HG02885 (cell line): ENCODE data around the gene TMEM106A.
"Not testable (repeated sequence)": the region's sequence is repeated elsewhere in the genome, so short reads cannot be mapped to it uniquely, and the experiment has no call there.

Source experiments
- ATAC-seq: cut with Tn5 transposase; IDR thresholded peaks from one replicate; pipeline ENCODE4 v1.9.1; 2021; ENCODE audit warnings: mild to moderate bottlenecking; ENCODE audit not compliant: unreplicated experiment, poor library complexity

The TMEM106A gene

DNA sequence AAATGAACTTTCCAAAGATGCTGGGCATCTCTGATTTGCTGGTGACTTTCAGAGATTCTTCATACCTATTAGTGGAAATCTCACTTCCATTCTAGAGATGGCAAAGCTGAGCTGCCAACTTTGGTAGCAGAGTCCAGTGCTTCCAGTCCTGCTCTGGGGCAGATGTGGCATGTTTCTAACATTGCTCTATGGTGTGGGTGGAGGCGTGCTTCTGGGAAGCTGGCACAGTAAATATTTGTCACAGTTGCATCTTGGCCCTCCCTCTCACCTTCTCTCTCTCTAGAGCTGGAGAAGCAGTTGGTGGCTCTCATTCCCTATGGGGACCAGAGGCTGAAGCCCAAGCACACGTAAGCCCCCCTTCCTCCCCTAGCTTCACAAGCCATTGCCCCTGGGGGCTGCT, 1.9 kb downstream of the TMEM106A start:
- ATAC-seq = no peak

DNA sequence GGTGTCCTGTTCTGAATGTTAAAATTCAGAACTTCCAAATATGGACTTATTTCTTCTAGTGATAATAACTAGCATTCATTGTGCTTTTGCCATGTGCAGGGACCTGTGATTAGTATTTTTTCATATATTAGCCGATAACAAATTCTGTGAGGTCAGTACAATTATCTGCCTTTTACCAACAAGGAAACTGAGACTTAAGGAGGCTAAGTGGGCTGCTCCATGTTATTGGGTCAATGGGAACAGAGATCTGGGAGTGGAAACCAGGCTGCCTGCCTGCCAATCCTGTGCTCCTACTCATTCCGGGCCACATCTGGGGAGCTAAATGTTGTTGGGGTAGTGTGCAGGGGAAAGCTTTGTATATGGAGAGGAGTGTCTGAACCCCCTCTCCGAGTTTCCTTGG, 3.7 kb downstream of the TMEM106A start:
- no peak for ATAC-seq

DNA sequence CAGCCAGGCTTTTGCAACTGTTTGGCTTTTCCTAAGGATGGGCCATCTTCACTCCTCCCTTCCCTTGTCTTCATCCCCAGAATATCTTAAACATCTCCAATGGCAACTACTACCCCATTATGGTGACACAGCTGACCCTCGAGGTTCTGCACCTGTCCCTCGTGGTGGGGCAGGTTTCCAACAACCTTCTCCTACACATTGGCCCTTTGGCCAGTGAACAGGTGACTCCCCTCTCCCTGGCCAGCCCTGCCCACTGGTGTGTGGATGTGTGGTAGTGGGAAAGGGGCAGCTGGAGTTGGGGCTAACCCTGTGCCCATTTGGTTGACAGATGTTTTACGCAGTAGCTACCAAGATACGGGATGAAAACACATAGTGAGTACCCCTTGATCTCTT, 4.7 kb downstream of the TMEM106A start:
- ATAC-seq = no peak

DNA sequence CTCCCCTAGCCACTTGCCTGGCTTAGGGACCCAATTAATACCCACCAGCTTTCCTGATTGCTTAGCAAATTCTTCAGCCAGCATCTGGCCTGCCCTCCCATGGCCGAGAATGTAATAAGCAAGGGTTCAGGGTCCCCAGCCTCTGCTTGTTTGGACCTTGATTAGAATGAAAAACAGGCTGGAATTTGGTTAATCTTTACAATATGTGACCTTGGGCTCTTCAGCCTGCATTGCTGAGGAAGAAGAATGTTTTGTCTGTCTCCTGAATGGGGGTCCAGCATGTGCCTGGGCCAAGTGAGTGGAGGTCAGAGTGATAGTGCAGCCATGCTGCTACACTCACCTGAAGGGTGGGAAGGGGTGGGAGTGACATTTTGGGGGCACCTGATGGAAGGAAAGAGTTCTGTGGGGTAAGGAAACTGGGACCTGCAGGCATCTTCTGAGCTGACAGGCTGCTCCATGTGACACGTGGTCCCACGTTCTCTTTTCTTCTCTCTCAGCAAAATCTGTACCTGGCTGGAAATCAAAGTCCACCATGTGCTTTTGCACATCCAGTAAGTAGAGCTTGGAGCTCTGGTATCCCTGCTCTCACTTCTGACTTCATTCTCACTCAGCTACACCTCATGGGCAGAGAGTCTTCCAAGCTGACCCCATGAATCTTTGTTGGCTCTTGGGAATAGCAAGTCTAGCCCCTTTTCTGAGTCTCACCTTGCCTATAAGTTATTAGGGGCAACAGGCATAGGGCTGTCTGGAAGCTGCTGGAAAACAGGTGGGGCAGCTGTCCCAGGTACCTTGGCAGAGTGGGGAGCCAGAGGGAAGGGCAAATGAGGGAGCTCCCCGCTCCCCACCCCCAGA, 5.3 kb downstream of the TMEM106A start:
- ATAC-seq = no peak

DNA sequence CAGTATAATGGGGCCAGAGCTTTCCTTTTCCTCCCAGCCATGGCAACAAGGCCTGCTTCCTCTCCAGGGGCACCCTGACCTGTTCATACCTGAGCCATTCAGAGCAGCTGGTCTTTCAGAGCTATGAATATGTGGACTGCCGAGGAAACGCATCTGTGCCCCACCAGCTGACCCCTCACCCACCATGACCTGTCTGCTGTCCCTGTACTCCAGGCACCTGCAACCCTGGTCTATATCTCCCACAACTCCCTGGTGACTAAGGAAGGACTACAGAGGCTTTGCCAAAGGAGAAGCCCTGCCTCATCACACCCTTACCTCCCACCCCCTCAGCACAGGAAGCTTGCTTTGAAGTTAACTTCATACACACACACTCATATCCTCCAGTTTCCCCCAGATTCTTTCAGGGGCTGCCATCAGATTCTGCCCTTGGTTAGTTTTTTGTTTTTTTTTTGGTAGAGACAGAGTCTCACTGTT, 6.0 kb downstream of the TMEM106A start:
- no peak for ATAC-seq

DNA sequence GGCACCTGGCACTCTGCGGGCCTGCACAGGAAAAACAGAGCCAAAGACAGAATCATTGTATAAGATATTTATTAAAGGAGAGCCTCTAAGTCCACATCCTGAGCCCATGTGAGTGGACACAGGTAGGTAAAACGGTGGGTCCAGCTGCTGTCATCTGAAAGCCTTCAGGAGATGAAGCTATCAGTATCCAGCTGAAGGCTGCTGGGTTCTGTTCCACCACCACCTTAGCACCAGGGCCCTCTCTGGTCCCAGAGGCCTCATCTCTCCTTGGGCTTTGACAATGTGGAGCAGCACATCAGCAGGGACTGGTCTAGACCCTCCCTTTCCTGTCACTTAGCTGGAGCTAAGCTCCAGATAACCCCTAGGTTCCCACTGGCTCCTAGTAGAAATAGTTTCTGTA, 7.3 kb downstream of the TMEM106A start:
- no peak for ATAC-seq

DNA sequence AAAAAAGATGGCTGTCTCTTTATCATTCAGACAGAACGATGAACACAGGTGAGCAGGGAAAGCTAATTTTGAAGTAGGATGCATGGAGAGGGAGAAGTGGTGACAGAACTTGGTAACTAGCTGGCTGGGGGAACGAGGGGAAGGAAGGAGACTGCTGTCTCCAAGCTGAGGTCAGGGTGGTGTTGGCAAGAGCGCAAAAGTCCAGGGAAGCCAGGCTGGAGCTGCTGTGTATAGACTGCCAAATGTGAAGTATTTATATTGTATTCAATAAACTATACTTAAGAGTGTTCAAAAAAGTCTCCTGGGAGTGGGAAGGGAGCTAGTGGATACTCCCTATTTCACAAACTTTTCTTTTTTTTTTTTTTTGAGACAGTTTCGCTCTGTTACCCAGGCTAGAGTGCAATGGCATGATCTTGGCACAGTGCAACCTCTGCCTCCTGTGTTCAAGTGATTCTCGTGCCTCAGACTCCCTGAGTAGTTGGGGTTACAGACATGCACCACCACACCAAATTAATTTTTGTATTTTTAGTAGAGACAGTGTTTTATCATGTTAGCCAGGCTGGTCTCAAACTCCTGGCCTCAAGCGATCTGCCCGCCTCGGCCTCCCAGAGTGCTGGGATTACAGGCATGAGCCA, 8.2 kb downstream of the TMEM106A start:
- no peak for ATAC-seq

DNA sequence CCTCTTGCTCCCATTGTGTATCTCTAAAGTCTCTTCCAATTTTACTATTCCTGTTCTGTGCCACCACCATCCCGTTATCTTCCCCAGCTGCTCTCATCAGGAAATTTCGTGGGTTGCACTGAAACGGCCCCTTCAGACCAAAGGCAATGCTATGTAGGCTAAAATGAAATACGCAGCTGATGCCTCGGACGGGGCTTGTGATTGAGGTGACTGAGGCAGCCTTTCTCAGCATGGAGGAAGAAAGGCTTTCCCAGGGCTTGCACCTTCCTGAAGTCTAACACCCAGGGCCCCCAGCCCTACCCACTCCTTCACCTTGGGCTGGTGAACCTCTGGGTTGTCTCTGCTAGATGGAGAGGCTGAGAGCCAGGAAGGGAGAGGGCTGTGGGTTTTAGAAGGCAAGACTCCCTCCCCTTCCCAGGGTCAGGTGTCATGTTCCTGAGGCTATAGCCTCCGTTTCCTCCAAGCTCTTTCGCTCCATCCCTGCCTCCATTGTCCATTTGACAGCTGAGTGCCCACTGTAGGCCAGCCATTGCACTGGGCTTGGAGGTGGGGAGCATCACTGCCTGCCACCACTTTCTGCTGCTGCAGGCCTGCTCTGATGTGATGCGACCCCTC, 8.9 kb downstream of the TMEM106A start:
- ATAC-seq = no peak

DNA sequence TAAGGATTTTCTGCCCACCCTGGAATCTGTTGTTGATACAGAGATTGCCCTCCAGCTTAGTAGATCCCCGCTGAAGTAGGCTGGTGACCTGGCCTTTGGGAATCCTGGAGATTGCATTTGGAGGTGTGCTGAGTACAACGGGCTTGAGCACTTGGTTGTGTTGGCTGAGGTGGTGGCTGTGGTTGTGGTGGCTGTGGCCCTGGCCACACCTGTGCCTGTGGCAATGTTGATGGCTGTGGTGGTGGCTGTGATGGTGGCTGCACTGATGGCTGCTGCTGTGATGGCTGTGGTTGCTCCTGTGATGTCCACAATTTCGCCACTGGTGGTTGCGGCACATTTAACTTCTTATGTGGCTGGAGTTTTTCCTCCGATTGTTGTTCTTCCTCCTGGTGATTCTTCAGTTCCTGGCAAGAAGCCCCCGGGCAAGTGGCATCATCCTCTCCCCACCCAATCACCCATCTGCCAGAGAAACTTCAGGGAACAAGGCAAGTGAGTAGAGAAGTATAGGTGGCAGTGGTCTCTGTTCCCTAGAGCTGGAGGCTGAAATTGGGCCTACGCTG, 12.6 kb downstream of the TMEM106A start:
- no peak for ATAC-seq

DNA sequence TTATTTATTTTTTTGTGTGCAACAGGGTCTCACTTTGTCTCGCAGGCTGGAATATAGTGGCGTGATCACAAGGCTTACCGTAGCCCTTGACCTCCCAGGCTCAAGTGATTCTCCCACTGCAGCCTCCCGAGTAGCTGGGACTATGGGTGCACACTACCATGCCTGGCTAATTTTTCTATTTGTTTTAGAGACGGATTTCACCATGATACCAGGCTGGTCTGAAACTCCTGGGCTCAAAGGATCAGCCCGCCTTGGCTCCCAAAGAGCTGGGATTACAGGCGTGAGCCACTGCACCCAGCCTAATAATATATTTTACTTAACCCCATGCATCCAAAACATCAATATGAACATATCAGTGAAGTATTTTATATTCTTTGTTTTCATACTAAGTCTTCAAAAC, 14.7 kb downstream of the TMEM106A start:
- ATAC-seq = no peak

DNA sequence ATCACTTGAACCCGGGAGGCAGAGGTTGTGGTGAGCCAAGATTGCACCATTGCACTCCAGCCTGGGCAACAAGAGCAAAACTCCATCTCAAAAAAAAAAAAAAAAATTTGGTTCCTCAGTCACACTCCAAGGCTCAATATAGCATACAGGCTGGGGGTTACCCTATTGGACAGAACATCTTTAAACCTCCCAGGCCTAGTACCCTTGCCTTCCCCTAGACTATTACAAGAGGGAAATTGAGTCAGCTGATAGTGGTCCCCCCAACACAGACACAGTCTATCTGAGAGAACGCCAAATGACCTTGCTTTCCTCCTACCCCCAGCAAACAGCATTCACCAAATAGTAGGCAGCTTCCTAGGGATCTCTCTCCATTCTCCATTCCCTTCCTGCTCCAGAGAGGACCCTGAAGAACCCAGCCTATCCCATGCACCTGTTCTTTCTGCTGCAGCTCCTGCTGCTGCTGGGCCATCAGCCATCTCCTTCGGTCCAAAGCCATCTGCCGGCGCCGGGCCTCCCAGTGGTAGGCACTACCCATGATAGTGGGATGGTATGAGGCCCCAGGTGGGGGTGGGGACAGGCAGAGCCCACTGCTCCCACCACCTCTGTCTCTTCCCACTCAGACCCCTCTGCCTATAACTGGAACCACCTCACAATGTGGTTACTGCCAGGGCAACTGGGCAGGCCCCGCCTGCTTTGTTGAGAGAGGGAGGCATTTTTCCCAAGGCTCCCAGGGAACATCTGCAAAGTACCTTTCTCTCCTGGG, 16.5 kb downstream of the TMEM106A start, which contains the start of gene CCDC200:
TSS of gene CCDC200 (minus strand) at position 604 of the 763 bp plus-strand sequence. CDS start at position 535, 69 bp downstream.
- not testable (repeated sequence) for ATAC-seq

DNA sequence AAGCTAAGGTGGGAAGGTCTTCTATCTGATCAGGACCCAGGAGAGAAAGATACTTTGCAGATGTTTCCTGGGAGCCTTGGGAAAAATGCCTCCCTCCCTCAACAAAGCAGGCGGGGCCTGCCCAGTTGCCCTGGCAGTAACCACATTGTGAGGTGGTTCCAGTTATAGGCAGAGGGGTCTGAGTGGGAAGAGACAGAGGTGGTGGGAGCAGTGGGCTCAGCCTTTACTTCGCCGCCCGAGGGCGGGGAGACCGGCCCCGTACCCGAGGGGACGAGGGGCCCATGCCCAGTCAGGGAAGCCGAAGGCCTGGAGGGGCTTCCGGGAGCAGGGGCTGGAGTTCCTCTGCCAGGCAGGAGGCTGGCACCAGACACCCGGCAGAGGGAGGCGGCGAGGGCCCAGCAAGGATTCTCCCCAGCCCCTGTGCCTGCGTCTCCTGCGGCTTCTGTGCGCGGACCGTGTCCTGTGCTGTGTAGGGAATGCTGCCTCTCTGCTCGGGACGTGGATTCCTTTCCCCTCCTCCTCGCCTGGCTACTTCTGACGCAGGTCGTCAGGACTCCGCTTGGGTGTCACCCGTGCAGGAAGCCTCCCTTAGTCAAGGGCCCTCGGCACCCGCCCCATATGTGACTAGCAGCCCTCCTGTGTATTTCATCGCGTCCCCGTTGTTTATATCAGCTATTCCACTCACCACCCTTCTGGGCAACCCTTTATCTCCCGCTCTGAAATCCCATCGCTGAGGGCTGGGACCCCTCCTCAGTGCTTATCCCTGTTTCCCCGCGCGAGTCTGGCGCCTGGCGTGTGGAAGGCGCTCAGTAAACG, 19.7 kb downstream of the TMEM106A start:
- not testable (repeated sequence) for ATAC-seq

DNA sequence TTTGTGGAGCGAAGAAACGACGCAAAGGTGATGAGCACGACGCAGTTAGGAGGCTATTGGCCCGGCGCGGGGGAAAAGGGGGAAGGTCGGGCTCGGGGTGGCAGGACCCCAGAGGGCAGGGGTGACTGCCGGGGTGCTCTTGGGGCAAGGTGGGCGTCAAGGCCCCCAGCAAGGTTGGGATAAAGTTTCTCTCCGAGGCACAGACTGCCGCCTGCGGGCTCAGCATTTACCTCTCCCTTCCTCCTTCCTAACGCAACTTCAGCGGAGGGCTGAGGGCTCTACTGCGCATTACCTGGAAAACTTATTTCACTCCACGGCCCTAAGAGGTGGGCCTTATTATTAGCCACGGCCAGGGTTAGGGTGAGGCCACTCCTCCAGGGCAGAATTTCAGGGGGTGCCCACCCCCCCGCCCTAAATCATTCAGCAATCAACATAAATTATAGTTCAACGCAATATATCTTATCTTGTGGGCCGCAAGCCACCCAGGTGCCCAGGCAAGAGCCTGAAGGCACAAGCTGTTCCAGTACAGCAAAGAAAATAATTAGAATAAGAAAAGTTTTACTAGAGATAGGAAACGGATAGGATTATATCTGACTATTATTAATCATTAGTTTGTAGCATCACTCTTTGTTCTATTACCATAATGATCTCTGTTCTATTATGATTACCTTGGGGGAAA, 20.5 kb downstream of the TMEM106A start:
- ATAC-seq = not testable (repeated sequence)

DNA sequence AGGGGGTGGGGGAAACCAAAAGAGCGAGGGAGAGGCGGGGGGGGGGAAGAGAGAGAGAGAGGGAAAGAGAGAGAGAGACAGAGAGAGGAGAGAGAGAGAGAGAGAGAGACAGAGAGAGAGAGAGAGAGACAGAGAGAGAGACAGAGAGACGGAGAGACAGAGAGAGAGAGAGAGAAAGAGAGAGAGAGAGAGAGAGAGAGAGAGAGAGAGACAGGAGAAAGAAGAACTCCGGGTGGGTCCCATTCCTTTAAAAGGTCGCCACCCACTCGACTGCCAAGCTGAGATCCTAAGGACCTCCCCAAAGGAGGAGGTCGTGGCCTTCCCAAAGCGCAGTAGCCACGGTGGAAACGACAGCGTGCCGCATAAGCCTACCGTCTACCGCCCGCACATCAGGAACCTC, 21.6 kb downstream of the TMEM106A start:
- ATAC-seq = not testable (repeated sequence)

DNA sequence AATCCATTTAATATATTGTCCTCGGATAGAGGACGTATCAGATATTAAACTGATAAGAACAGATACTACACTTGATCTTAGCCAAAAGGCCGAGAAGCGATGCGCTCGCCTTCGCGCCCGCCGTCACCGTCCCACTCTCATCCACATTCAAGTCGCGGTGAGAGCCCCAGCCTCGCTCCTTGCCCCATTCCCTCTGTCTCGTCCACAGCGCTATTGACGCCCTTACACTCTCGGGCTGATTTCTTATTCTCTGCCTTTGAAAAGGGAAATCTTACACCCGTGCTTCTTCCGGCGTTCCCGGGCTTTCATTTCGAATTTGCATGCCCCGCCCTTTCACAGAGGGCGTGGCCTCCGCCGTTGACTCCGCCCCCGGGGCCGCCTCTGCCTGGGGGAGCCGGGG, 22.2 kb downstream of the TMEM106A start, which contains the start of gene RNU2-1:
TSS of gene RNU2-1 (minus strand) at position 101 of the 400 bp plus-strand sequence.
- not testable (repeated sequence) for ATAC-seq

DNA sequence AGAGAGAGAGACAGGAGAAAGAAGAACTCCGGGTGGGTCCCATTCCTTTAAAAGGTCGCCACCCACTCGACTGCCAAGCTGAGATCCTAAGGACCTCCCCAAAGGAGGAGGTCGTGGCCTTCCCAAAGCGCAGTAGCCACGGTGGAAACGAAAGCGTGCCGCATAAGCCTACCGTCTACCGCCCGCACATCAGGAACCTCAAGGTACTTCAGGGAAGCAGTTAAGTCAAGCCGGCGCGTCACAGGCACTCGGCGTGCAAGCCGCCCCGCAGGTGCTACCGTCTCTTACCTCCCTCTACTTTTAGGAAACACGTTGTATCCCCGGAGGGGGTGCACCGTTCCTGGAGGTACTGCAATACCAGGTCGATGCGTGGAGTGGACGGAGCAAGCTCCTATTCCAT, 27.9 kb downstream of the TMEM106A start:
- not testable (repeated sequence) for ATAC-seq

DNA sequence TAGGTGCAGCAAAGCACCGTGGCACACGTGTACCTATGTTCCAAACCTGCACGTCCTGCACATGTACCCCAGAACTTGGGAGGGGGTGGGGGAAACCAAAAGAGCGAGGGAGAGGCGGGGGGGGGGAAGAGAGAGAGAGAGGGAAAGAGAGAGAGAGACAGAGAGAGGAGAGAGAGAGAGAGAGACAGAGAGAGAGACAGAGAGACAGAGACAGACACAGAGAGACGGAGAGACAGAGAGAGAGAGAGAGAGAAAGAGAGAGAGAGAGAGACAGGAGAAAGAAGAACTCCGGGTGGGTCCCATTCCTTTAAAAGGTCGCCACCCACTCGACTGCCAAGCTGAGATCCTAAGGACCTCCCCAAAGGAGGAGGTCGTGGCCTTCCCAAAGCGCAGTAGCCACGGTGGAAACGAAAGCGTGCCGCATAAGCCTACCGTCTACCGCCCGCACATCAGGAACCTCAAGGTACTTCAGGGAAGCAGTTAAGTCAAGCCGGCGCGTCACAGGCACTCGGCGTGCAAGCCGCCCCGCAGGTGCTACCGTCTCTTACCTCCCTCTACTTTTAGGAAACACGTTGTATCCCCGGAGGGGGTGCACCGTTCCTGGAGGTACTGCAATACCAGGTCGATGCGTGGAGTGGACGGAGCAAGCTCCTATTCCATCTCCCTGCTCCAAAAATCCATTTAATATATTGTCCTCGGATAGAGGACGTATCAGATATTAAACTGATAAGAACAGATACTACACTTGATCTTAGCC, 29.1 kb downstream of the TMEM106A start:
- ATAC-seq = not testable (repeated sequence)

DNA sequence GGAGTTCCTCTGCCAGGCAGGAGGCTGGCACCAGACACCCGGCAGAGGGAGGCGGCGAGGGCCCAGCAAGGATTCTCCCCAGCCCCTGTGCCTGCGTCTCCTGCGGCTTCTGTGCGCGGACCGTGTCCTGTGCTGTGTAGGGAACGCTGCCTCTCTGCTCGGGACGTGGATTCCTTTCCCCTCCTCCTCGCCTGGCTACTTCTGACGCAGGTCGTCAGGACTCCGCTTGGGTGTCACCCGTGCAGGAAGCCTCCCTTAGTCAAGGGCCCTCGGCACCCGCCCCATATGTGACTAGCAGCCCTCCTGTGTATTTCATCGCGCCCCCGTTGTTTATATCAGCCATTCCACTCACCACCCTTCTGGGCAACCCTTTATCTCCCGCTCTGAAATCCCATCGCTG, 34.8 kb downstream of the TMEM106A start:
- ATAC-seq = not testable (repeated sequence)
